ENCODE measurements around the gene BCLAF1. TPM values are rescaled to one million over a fixed set of nuclear protein-coding genes. Genes with fewer than 3 reads are reported as not detected.

Gene BCLAF1
- total RNA-seq, result 100 to 1,000 TPM; 166 to 223 TPM

- Mint-ChIP-seq H3K4me3 (peak within 1 kb of the TSS; percentile 100), H3K4me1 (peaks cover 37% of the 10 kb centered on the region), H3K36me3 (ENCODE audit: low read depth) (peaks cover 37% of the 10 kb centered on the region), H3K9me3 (ENCODE audit: low read depth) (no peaks in the 10 kb centered on the region), H3K27ac (peak within 1 kb of the TSS; percentile 100), H3K27me3 (no peaks in the 10 kb centered on the region)
- CTCF ChIA-PET, result interaction anchor here (0.6 to 2.2 kb wide), 10 partner anchors 9 to 791 kb away, joined by 3 to 14 read pairs (median 4); partner anchors contain the start of genes MAP3K5 and MTFR2
- peak; percentile 100 for DNase-seq
- POLR2A ChIA-PET, result interaction anchor here (0.7 to 4.0 kb wide), 14 partner anchors 8 to 792 kb away, joined by 3 to 48 read pairs (median 3); partner anchors contain the start of genes AHI1, MAP3K5 and MTFR2
- peak; percentile 83 for ATAC-seq
- intact Hi-C loops (cut with DNase I, micrococcal nuclease), result loop anchor here (1.0 to 2.0 kb wide), 9 partner anchors 27 to 1235 kb away; partner anchors contain the start of genes MAP3K5 (in 2 of the 2), MTFR2 (in 2 of the 2), HBS1L (in 1 of the 2) and IFNGR1 (in 1 of the 2)
These were observed at the start of gene BCLAF1 for GRCh38 chr6:136289579-136290409. BCLAF1 (minus strand) TSS chr6:136289846; CDS start chr6:136279866, 9,980 bp downstream.

GRCh38 chr6:136338486-136338885 is 48.8 kb upstream of the BCLAF1 start:
- Mint-ChIP-seq H3K4me3 (no peak overlapping the region), H3K27me3 (no peaks in the 10 kb centered on the region), H3K27ac (no peak overlapping the region), H3K4me1 (no peaks in the 10 kb centered on the region), H3K9me3 (ENCODE audit: low read depth) (no peaks in the 10 kb centered on the region), H3K36me3 (ENCODE audit: low read depth) (no peaks in the 10 kb centered on the region)
- ATAC-seq, result no peak
- ChIA-PET CTCF (interaction anchor here (1.0 to 1.1 kb wide), 2 partner anchors 10 to 25 kb away, joined by 4 to 6 read pairs; no protein-coding TSS in a partner anchor), POLR2A (no interaction called here)
- intact Hi-C loops (cut with DNase I, micrococcal nuclease), result no loop called here
- DNase-seq, result no peak

GRCh38 chr6:136337606-136338005 is 48.0 kb upstream of the BCLAF1 start:
- CTCF ChIA-PET, result interaction anchor here (1.1 kb wide), 2 partner anchors 9 to 20 kb away, joined by 4 to 5 read pairs; no protein-coding TSS in a partner anchor
- H3K4me1 Mint-ChIP-seq, result no peaks in the 10 kb centered on the region
- ATAC-seq (no peak), DNase-seq (no peak)
- intact Hi-C loops (cut with DNase I, micrococcal nuclease), result no loop called here
- POLR2A ChIA-PET, result interaction anchor here (0.6 kb wide), 1 partner anchor 890 kb away, joined by 4 read pairs; no protein-coding TSS in a partner anchor
- no peaks in the 10 kb centered on the region for H3K27me3 Mint-ChIP-seq
- no peak overlapping the region for H3K27ac Mint-ChIP-seq
- no peak overlapping the region for H3K4me3 Mint-ChIP-seq
- H3K9me3 Mint-ChIP-seq (ENCODE audit: low read depth), result no peaks in the 10 kb centered on the region
- H3K36me3 Mint-ChIP-seq (ENCODE audit: low read depth), result no peaks in the 10 kb centered on the region

- Mint-ChIP-seq H3K4me1 (no peaks in the 10 kb centered on the region), H3K4me3 (no peak overlapping the region), H3K36me3 (ENCODE audit: low read depth) (no peaks in the 10 kb centered on the region), H3K27me3 (no peaks in the 10 kb centered on the region), H3K27ac (no peak overlapping the region), H3K9me3 (ENCODE audit: low read depth) (no peaks in the 10 kb centered on the region)
- DNase-seq (no peak), ATAC-seq (no peak)
- intact Hi-C loops (cut with DNase I, micrococcal nuclease), result no loop called here
- ChIA-PET CTCF (interaction anchor here (1.1 to 1.6 kb wide), 2 partner anchors 10 to 20 kb away, joined by 5 read pairs; no protein-coding TSS in a partner anchor), POLR2A (interaction anchor here (0.6 kb wide), 2 partner anchors 76 to 890 kb away, joined by 3 to 4 read pairs; no protein-coding TSS in a partner anchor)
These were observed 47.5 kb upstream of the BCLAF1 start for GRCh38 chr6:136337121-136337520.

- Mint-ChIP-seq H3K36me3 (ENCODE audit: low read depth) (no peaks in the 10 kb centered on the region), H3K9me3 (ENCODE audit: low read depth) (no peaks in the 10 kb centered on the region), H3K27me3 (no peaks in the 10 kb centered on the region), H3K4me1 (no peaks in the 10 kb centered on the region), H3K27ac (no peak overlapping the region), H3K4me3 (no peak overlapping the region)
- DNase-seq, result no peak
- intact Hi-C loops (cut with DNase I, micrococcal nuclease), result no loop called here
- ChIA-PET CTCF (interaction anchor here (0.7 to 1.6 kb wide), 3 partner anchors 9 to 82 kb away, joined by 3 to 5 read pairs (median 3); no protein-coding TSS in a partner anchor), POLR2A (no interaction called here)
- ATAC-seq, result no peak
These were observed 46.2 kb upstream of the BCLAF1 start for GRCh38 chr6:136335736-136336363.

GRCh38 chr6:136334853-136335252 is 45.2 kb upstream of the BCLAF1 start:
- ATAC-seq (no peak), DNase-seq (peak; percentile 17)
- Mint-ChIP-seq H3K27me3 (no peaks in the 10 kb centered on the region), H3K27ac (no peak overlapping the region), H3K4me1 (no peaks in the 10 kb centered on the region), H3K4me3 (no peak overlapping the region), H3K9me3 (ENCODE audit: low read depth) (no peaks in the 10 kb centered on the region), H3K36me3 (ENCODE audit: low read depth) (no peaks in the 10 kb centered on the region)
- ChIA-PET POLR2A (no interaction called here), CTCF (interaction anchor here (0.7 kb wide), 1 partner anchor 83 kb away, joined by 3 read pairs; no protein-coding TSS in a partner anchor)
- intact Hi-C loops (cut with DNase I, micrococcal nuclease), result no loop called here

- no peaks in the 10 kb centered on the region for H3K27me3 Mint-ChIP-seq
- DNase-seq, result no peak
- no peaks in the 10 kb centered on the region for H3K4me1 Mint-ChIP-seq
- intact Hi-C loops (cut with DNase I, micrococcal nuclease), result no loop called here
- POLR2A ChIA-PET, result no interaction called here
- no peak overlapping the region for H3K4me3 Mint-ChIP-seq
- no peaks in the 10 kb centered on the region for H3K36me3 Mint-ChIP-seq (ENCODE audit: low read depth)
- H3K9me3 Mint-ChIP-seq (ENCODE audit: low read depth), result no peaks in the 10 kb centered on the region
- CTCF ChIA-PET, result no interaction called here
- ATAC-seq, result no peak
- H3K27ac Mint-ChIP-seq, result no peak overlapping the region
These were observed 44.8 kb upstream of the BCLAF1 start for GRCh38 chr6:136334465-136334846.

- CTCF ChIA-PET, result interaction anchor here (1.0 to 1.5 kb wide), 2 partner anchors 10 to 18 kb away, joined by 3 read pairs; no protein-coding TSS in a partner anchor
- no peak overlapping the region for H3K27ac Mint-ChIP-seq
- no peaks in the 10 kb centered on the region for H3K27me3 Mint-ChIP-seq
- intact Hi-C loops (cut with DNase I, micrococcal nuclease), result no loop called here
- DNase-seq, result no peak
- H3K9me3 Mint-ChIP-seq (ENCODE audit: low read depth), result no peaks in the 10 kb centered on the region
- no peaks in the 10 kb centered on the region for H3K36me3 Mint-ChIP-seq (ENCODE audit: low read depth)
- no peak for ATAC-seq
- H3K4me3 Mint-ChIP-seq, result no peak overlapping the region
- POLR2A ChIA-PET, result no interaction called here
- H3K4me1 Mint-ChIP-seq, result no peaks in the 10 kb centered on the region
These were observed 44.3 kb upstream of the BCLAF1 start for GRCh38 chr6:136333824-136334464.

GRCh38 chr6:136331461-136331860 is 41.8 kb upstream of the BCLAF1 start:
- DNase-seq (no peak), ATAC-seq (no peak)
- ChIA-PET CTCF (interaction anchor here (2.4 kb wide), 1 partner anchor 13 kb away, joined by 10 read pairs; no protein-coding TSS in a partner anchor), POLR2A (no interaction called here)
- intact Hi-C loops (cut with DNase I, micrococcal nuclease), result no loop called here
- no peak overlapping the region for H3K27ac Mint-ChIP-seq
- no peaks in the 10 kb centered on the region for H3K27me3 Mint-ChIP-seq
- H3K4me1 Mint-ChIP-seq, result no peaks in the 10 kb centered on the region
- no peaks in the 10 kb centered on the region for H3K9me3 Mint-ChIP-seq (ENCODE audit: low read depth)
- no peak overlapping the region for H3K4me3 Mint-ChIP-seq
- H3K36me3 Mint-ChIP-seq (ENCODE audit: low read depth), result no peaks in the 10 kb centered on the region

- intact Hi-C loops (cut with DNase I, micrococcal nuclease), result no loop called here
- DNase-seq (no peak), ATAC-seq (no peak)
- POLR2A ChIA-PET, result no interaction called here
- no peaks in the 10 kb centered on the region for H3K36me3 Mint-ChIP-seq (ENCODE audit: low read depth)
- no peaks in the 10 kb centered on the region for H3K27me3 Mint-ChIP-seq
- no peaks in the 10 kb centered on the region for H3K4me1 Mint-ChIP-seq
- CTCF ChIA-PET, result interaction anchor here (0.8 to 2.4 kb wide), 2 partner anchors 10 to 12 kb away, joined by 3 to 10 read pairs; no protein-coding TSS in a partner anchor
- H3K9me3 Mint-ChIP-seq (ENCODE audit: low read depth), result no peaks in the 10 kb centered on the region
- no peak overlapping the region for H3K27ac Mint-ChIP-seq
- H3K4me3 Mint-ChIP-seq, result no peak overlapping the region
These were observed 41.0 kb upstream of the BCLAF1 start for GRCh38 chr6:136330634-136331033.

GRCh38 chr6:136326038-136326553 is 36.5 kb upstream of the BCLAF1 start:
- H3K27me3 Mint-ChIP-seq, result no peaks in the 10 kb centered on the region
- no peak overlapping the region for H3K4me3 Mint-ChIP-seq
- CTCF ChIA-PET, result interaction anchor here (0.8 kb wide), 1 partner anchor 9 kb away, joined by 4 read pairs; no protein-coding TSS in a partner anchor
- H3K27ac Mint-ChIP-seq, result no peak overlapping the region
- ATAC-seq (no peak), DNase-seq (no peak)
- POLR2A ChIA-PET, result no interaction called here
- H3K36me3 Mint-ChIP-seq (ENCODE audit: low read depth), result no peaks in the 10 kb centered on the region
- intact Hi-C loops (cut with DNase I, micrococcal nuclease), result no loop called here
- H3K9me3 Mint-ChIP-seq (ENCODE audit: low read depth), result no peaks in the 10 kb centered on the region
- no peaks in the 10 kb centered on the region for H3K4me1 Mint-ChIP-seq

All from activated CD4-positive, alpha-beta T cell treated with anti-CD3 and anti-CD28 coated beads for 36 hours (primary cell).